ENCODE data around the gene SEMA4D.
"Not testable (repeated sequence)": the region's sequence is repeated elsewhere in the genome, so short reads cannot be mapped to it uniquely, and the experiment has no call there.

The SEMA4D gene

GRCh38 chr9:89350988-89351557 is 146.8 kb downstream of the SEMA4D start:
- Histone ChIP-seq H3K27me3 (replicated peaks) (no peaks in the 10 kb centered on the region), H3K4me3 (ENCODE audit: low read depth, low read length) (no peak overlapping the region), H3K36me3 (replicated peaks) (peaks cover 59% of the 10 kb centered on the region), H3K27ac (no peak overlapping the region)
- no peak for DNase-seq
- TF ChIP-seq CTCF (IDR thresholded peaks at IDR 0.05; ENCODE audit: low read depth, low read length, missing control alignments) = no peak
- in situ Hi-C loops (cut with HindIII; ENCODE audit: low pct_ligation_motif_present, low sequenced_read_pairs) = no loop called here

GRCh38 chr9:89349607-89350006 is 148.3 kb downstream of the SEMA4D start:
- no peak for DNase-seq
- H3K4me3 ChIP-seq (ENCODE audit: low read depth, low read length) = no peak overlapping the region
- H3K36me3 ChIP-seq (replicated peaks) = peaks cover 50% of the 10 kb centered on the region
- H3K27ac ChIP-seq = no peak overlapping the region
- no peaks in the 10 kb centered on the region for H3K27me3 ChIP-seq (replicated peaks)
- in situ Hi-C loops (cut with HindIII; ENCODE audit: low pct_ligation_motif_present, low sequenced_read_pairs) = no loop called here
- no peak for TF ChIP-seq CTCF (IDR thresholded peaks at IDR 0.05; ENCODE audit: low read depth, low read length, missing control alignments)

- H3K4me3 ChIP-seq (ENCODE audit: low read depth, low read length) = no peak overlapping the region
- in situ Hi-C loops (cut with HindIII; ENCODE audit: low pct_ligation_motif_present, low sequenced_read_pairs) = no loop called here
- no peak for TF ChIP-seq CTCF (IDR thresholded peaks at IDR 0.05; ENCODE audit: low read depth, low read length, missing control alignments)
- no peak for DNase-seq
- H3K36me3 ChIP-seq (replicated peaks) = peaks cover 52% of the 10 kb centered on the region
- no peaks in the 10 kb centered on the region for H3K27me3 ChIP-seq (replicated peaks)
- no peak overlapping the region for H3K27ac ChIP-seq
Measured at GRCh38 chr9:89347651-89348050, 150.3 kb downstream of the SEMA4D start.

- no peak overlapping the region for H3K4me3 ChIP-seq (ENCODE audit: low read depth, low read length)
- peaks cover 52% of the 10 kb centered on the region for H3K36me3 ChIP-seq (replicated peaks)
- in situ Hi-C loops (cut with HindIII; ENCODE audit: low pct_ligation_motif_present, low sequenced_read_pairs) = no loop called here
- H3K27me3 ChIP-seq (replicated peaks) = no peaks in the 10 kb centered on the region
- no peak for DNase-seq
- no peak overlapping the region for H3K27ac ChIP-seq
- no peak for TF ChIP-seq CTCF (IDR thresholded peaks at IDR 0.05; ENCODE audit: low read depth, low read length, missing control alignments)
Measured at GRCh38 chr9:89346696-89347095, 151.2 kb downstream of the SEMA4D start.

GRCh38 chr9:89345476-89345875 is 152.4 kb downstream of the SEMA4D start:
- H3K36me3 ChIP-seq (replicated peaks) = peaks cover 48% of the 10 kb centered on the region

GRCh38 chr9:89343812-89344211 is 154.1 kb downstream of the SEMA4D start:
- DNase-seq; in situ Hi-C loops (cut with HindIII; ENCODE audit: low pct_ligation_motif_present, low sequenced_read_pairs): not testable (repeated sequence)

More at GRCh38 chr9:89345476-89345875, 152.4 kb downstream of the SEMA4D start:
- Histone ChIP-seq H3K4me3 (ENCODE audit: low read depth, low read length) (no peak overlapping the region), H3K27me3 (replicated peaks) (no peaks in the 10 kb centered on the region), H3K27ac (no peak overlapping the region)
- TF ChIP-seq CTCF (IDR thresholded peaks at IDR 0.05; ENCODE audit: low read depth, low read length, missing control alignments) = no peak
- in situ Hi-C loops (cut with HindIII; ENCODE audit: low pct_ligation_motif_present, low sequenced_read_pairs) = no loop called here
- DNase-seq = no peak

More at GRCh38 chr9:89343812-89344211, 154.1 kb downstream of the SEMA4D start:
- H3K27me3 ChIP-seq (replicated peaks); H3K4me3 ChIP-seq (ENCODE audit: low read depth, low read length); H3K27ac ChIP-seq: not testable (repeated sequence)
- H3K36me3 ChIP-seq (replicated peaks) = peaks cover 53% of the 10 kb centered on the region

Measured in brain microvascular endothelial cell (primary cell).